Measurements from ENCODE around the gene HES3. TPM values are rescaled to one million over a fixed set of nuclear protein-coding genes. Genes with fewer than 3 reads are reported as not detected.
A peak's percentile ranks its signal among the peaks of the same experiment; 100 is the strongest.

The HES3 gene
- not detected for total RNA-seq

GRCh38 chr1:6243993-6244392, at the start of gene HES3:
TSS of gene HES3 (plus strand) at chr1:6244179. CDS start at chr1:6244366, 187 bp downstream.
- Histone ChIP-seq H3K27me3 (ENCODE audit: insufficient read depth, low read length) (peaks cover 74% of the 10 kb centered on the region), H3K4me1 (ENCODE audit: insufficient read depth, low read length) (peaks cover 12% of the 10 kb centered on the region), H3K9me3 (ENCODE audit: low read depth, low read length) (no peaks in the 10 kb centered on the region), H3K4me3 (ENCODE audit: low read length) (no peak within 1 kb of the TSS)

- peaks cover 32% of the 10 kb centered on the region for H3K4me1 ChIP-seq (ENCODE audit: insufficient read depth, low read length)
- no peaks in the 10 kb centered on the region for H3K9me3 ChIP-seq (ENCODE audit: low read depth, low read length)
- H3K27me3 ChIP-seq (ENCODE audit: insufficient read depth, low read length) = no peaks in the 10 kb centered on the region
- no peak overlapping the region for H3K4me3 ChIP-seq (ENCODE audit: low read length)
Measured at GRCh38 chr1:6197746-6198427, 46.1 kb upstream of the HES3 start.

- H3K9me3 ChIP-seq (ENCODE audit: low read depth, low read length) = no peaks in the 10 kb centered on the region
- H3K4me1 ChIP-seq (ENCODE audit: insufficient read depth, low read length) = peaks cover 32% of the 10 kb centered on the region
- H3K4me3 ChIP-seq (ENCODE audit: low read length) = peak overlapping the region; percentile 87
- H3K27me3 ChIP-seq (ENCODE audit: insufficient read depth, low read length) = no peaks in the 10 kb centered on the region
Measured at GRCh38 chr1:6198646-6199297, 45.2 kb upstream of the HES3 start.

- Histone ChIP-seq H3K4me1 (ENCODE audit: insufficient read depth, low read length) (peaks cover 32% of the 10 kb centered on the region), H3K27me3 (ENCODE audit: insufficient read depth, low read length) (no peaks in the 10 kb centered on the region), H3K4me3 (ENCODE audit: low read length) (peak within 1 kb of the TSS; percentile 87), H3K9me3 (ENCODE audit: low read depth, low read length) (no peaks in the 10 kb centered on the region)
Measured at GRCh38 chr1:6199298-6200187, 44.4 kb upstream of the HES3 start, which contains the start of gene RPL22. TSS of gene RPL22 (minus strand) at chr1:6199595. CDS start at chr1:6199573, 22 bp downstream.

- Histone ChIP-seq H3K9me3 (ENCODE audit: low read depth, low read length) (no peaks in the 10 kb centered on the region), H3K4me1 (ENCODE audit: insufficient read depth, low read length) (peaks cover 38% of the 10 kb centered on the region), H3K27me3 (ENCODE audit: insufficient read depth, low read length) (peaks cover 6% of the 10 kb centered on the region), H3K4me3 (ENCODE audit: low read length) (peak overlapping the region; percentile 87)
Measured at GRCh38 chr1:6200188-6200809, 43.7 kb upstream of the HES3 start.

GRCh38 chr1:6202256-6202655, 41.7 kb upstream of the HES3 start:
- Histone ChIP-seq H3K4me1 (ENCODE audit: insufficient read depth, low read length) (peaks cover 48% of the 10 kb centered on the region), H3K4me3 (ENCODE audit: low read length) (no peak overlapping the region), H3K9me3 (ENCODE audit: low read depth, low read length) (no peaks in the 10 kb centered on the region), H3K27me3 (ENCODE audit: insufficient read depth, low read length) (peaks cover 24% of the 10 kb centered on the region)

- H3K27me3 ChIP-seq (ENCODE audit: insufficient read depth, low read length) = peaks cover 37% of the 10 kb centered on the region
- no peaks in the 10 kb centered on the region for H3K9me3 ChIP-seq (ENCODE audit: low read depth, low read length)
- peaks cover 26% of the 10 kb centered on the region for H3K4me1 ChIP-seq (ENCODE audit: insufficient read depth, low read length)
- peak within 1 kb of the TSS; percentile 22 for H3K4me3 ChIP-seq (ENCODE audit: low read length)
Measured at GRCh38 chr1:6205849-6206519, 38.0 kb upstream of the HES3 start, which contains the start of gene RNF207. TSS of gene RNF207 (plus strand) at chr1:6206119. CDS start at chr1:6206536, 417 bp downstream.

GRCh38 chr1:6206520-6206855, 37.5 kb upstream of the HES3 start:
- peaks cover 37% of the 10 kb centered on the region for H3K27me3 ChIP-seq (ENCODE audit: insufficient read depth, low read length)
- H3K4me3 ChIP-seq (ENCODE audit: low read length) = no peak overlapping the region
- H3K9me3 ChIP-seq (ENCODE audit: low read depth, low read length) = no peaks in the 10 kb centered on the region
- peaks cover 26% of the 10 kb centered on the region for H3K4me1 ChIP-seq (ENCODE audit: insufficient read depth, low read length)

- H3K4me1 ChIP-seq (ENCODE audit: insufficient read depth, low read length) = peaks cover 26% of the 10 kb centered on the region
- no peaks in the 10 kb centered on the region for H3K9me3 ChIP-seq (ENCODE audit: low read depth, low read length)
- peaks cover 37% of the 10 kb centered on the region for H3K27me3 ChIP-seq (ENCODE audit: insufficient read depth, low read length)
- no peak overlapping the region for H3K4me3 ChIP-seq (ENCODE audit: low read length)
Measured at GRCh38 chr1:6207075-6207885, 36.7 kb upstream of the HES3 start.

GRCh38 chr1:6207921-6208320, 36.1 kb upstream of the HES3 start:
- Histone ChIP-seq H3K4me3 (ENCODE audit: low read length) (no peak overlapping the region), H3K27me3 (ENCODE audit: insufficient read depth, low read length) (peaks cover 37% of the 10 kb centered on the region), H3K4me1 (ENCODE audit: insufficient read depth, low read length) (peaks cover 26% of the 10 kb centered on the region), H3K9me3 (ENCODE audit: low read depth, low read length) (no peaks in the 10 kb centered on the region)

- Histone ChIP-seq H3K4me1 (ENCODE audit: insufficient read depth, low read length) (peaks cover 26% of the 10 kb centered on the region), H3K27me3 (ENCODE audit: insufficient read depth, low read length) (peaks cover 37% of the 10 kb centered on the region), H3K9me3 (ENCODE audit: low read depth, low read length) (no peaks in the 10 kb centered on the region), H3K4me3 (ENCODE audit: low read length) (no peak overlapping the region)
Measured at GRCh38 chr1:6208723-6209660, 35.0 kb upstream of the HES3 start.

GRCh38 chr1:6209661-6210580, 34.1 kb upstream of the HES3 start:
- H3K27me3 ChIP-seq (ENCODE audit: insufficient read depth, low read length) = peaks cover 34% of the 10 kb centered on the region
- H3K4me3 ChIP-seq (ENCODE audit: low read length) = no peak overlapping the region
- H3K9me3 ChIP-seq (ENCODE audit: low read depth, low read length) = no peaks in the 10 kb centered on the region
- H3K4me1 ChIP-seq (ENCODE audit: insufficient read depth, low read length) = peaks cover 23% of the 10 kb centered on the region

Measured in mononuclear cell (primary cell).